ENCODE data around the gene AP1G1.

AP1G1 gene

GRCh38 chr16:71754652-71755051 is 54.0 kb downstream of the AP1G1 start:
- no peak for DNase-seq (ENCODE audit: low read depth in 2 of 2)

DNA sequence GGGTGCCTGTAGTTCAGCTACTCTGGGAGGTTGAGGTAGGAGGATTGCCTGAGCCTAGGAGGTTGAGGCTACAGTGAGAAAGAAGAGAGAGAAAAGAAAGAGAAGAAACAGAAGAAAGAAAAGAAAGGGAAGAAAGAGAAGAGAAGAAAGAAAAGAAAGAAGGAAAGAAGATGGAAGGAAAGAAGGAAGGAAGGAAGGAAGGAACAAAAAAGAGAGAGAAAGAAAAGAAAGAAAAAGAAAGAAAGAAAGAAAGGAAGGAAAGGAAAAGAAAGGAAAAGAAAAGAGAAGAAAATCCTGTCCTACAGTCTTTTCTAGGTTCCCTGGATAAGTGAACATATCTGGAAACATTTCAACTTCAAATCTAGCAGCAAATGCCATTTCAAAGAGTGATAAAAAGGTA is 54.5 kb downstream of the AP1G1 start:
- no peak for DNase-seq (ENCODE audit: low read depth in 2 of 2)

- DNase-seq (ENCODE audit: low read depth in 2 of 2) = no peak
These were observed 60.4 kb downstream of the AP1G1 start for GRCh38 chr16:71748226-71748625.

DNA sequence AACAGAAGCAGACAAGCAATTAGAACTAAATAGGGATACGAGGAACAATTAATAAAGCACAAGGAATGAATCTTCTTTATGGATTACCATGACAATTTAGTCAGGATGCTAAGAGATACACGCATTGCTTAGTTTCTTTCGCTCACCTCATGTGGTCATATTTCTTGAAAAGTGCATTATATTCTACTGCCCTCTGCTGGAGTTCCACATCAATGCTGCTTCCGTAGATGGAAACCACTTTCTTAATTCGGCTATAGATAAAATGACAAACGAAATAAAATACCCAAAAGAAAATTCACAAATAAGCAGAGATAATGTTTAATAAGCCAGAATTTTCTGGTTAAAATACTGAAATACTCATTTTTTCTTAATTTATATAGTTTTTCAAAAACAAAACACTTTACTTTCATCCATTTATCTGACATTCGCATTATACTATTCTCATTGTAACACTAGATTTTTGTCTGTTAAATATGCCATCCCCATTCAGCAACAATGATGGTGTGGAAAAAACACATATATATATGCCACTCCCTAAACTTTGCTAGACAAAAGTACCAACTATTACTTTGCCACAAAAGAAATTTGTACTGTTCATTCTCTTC is 62.1 kb downstream of the AP1G1 start:
- DNase-seq (ENCODE audit: low read depth in 2 of 2) = no peak

GRCh38 chr16:71738855-71739254 is 69.8 kb downstream of the AP1G1 start:
- DNase-seq (ENCODE audit: low read depth in 2 of 2) = no peak

- no peak for DNase-seq (ENCODE audit: low read depth in 2 of 2)
These were observed 71.1 kb downstream of the AP1G1 start for GRCh38 chr16:71737501-71737900.

DNA sequence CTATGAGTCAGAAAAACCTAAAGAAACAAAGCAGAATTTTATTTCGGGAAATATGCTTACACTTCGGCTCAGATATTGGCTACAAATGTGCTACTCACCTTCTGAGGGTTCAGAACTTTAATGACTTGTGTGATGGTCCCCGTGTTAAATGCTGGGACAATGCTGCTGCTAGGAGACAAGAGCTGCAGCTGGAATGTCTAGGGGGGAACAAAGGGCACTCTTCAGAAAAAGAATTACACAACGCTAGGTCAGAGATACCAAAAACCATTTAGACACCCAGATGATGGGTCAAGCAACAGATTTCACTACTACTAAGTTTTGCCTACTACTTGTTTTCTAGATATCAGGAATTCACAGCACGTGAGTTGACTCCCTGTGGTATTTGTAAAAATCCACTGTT is 74.1 kb downstream of the AP1G1 start:
- DNase-seq (ENCODE audit: low read depth in 2 of 2) = no peak

- no peak for DNase-seq (ENCODE audit: low read depth in 2 of 2)
These were observed 76.0 kb downstream of the AP1G1 start for GRCh38 chr16:71732587-71732986.

DNA sequence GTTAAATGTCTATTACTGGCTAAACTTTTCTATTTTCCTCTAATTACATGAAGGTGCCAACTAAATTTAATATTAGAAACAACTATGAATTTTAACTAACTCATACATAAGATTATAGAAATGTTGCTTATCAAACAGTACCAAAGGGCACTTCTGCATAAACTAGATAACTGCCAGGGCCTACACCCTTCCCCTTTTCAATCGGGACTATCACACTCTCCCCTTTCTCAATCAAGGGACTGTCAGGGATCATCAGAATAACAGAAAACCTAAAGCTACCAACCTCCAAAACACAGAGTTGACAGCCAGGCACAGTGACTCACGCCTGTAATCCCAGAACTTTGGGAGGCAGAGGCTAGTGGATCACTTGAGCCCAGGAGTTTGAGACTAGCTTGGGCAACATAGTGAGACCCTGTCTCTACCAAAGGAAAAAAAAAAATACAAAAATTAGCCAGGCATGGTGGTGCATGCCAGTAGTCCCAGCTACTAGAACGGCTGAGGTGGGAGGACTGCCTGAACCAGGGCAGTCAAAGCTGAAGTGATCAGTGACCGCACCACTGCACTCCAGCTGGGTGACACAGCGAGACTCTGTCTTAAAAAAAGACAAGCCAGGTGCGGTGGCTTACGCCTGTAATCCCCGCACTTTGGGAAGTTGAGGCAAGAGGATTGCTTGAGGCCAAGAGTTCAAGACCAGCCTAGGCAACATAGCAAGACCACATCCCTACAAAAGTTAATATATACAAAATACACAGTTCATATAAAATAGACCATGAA is 80.9 kb downstream of the AP1G1 start:
- DNase-seq (ENCODE audit: low read depth in 2 of 2) = no peak

GRCh38 chr16:71726476-71727315 is 81.9 kb downstream of the AP1G1 start:
- DNase-seq (ENCODE audit: low read depth in 2 of 2) = no peak

GRCh38 chr16:71724320-71724751 is 84.3 kb downstream of the AP1G1 start, which contains the start of gene PHLPP2:
Gene PHLPP2 (minus strand): TSS chr16:71724701. CDS start chr16:71714795, 9,906 bp downstream.
- DNase-seq (ENCODE audit: low read depth in 2 of 2) = no peak

- DNase-seq (ENCODE audit: low read depth in 2 of 2) = peak; percentile 40 to 64
These were observed 84.9 kb downstream of the AP1G1 start for GRCh38 chr16:71723537-71724319.

DNA sequence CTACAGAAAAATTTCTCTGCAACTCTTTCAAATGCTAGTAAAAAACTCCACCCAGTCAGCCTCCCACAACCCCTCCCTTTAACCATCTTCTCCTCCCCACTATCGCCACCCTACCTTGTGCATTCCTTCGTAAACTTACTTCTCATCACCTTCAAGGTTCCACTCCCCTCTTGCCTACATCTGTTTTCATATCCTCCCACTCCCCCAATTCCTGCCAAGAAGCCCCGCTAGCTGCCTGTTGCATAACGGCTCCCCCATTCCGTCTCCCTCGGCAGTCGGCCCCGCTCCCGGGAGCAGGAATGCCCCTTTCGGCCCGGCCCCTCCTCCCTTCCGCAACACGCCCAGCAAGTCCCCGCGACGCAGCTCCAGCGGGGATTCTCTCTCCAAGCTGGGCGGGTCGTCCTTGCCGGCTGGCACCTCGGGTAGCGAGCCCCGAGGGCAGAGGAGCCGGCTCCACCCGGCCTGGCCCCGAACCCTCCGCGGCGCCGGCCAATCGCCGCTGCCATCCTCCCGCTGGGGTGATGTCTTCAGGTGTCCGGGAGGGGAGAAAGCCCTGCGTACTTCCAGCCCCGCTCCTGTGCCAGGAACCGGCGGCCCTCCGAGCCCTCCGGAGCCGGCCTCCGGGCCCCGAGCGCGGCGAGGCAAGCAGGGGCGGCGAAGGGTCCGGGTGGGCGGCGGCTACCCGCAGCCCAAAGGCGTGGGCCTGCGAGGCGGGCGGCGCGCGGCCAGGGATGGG is 85.7 kb downstream of the AP1G1 start:
- peak; percentile 23 to 44 for DNase-seq (ENCODE audit: low read depth in 2 of 2)

DNA sequence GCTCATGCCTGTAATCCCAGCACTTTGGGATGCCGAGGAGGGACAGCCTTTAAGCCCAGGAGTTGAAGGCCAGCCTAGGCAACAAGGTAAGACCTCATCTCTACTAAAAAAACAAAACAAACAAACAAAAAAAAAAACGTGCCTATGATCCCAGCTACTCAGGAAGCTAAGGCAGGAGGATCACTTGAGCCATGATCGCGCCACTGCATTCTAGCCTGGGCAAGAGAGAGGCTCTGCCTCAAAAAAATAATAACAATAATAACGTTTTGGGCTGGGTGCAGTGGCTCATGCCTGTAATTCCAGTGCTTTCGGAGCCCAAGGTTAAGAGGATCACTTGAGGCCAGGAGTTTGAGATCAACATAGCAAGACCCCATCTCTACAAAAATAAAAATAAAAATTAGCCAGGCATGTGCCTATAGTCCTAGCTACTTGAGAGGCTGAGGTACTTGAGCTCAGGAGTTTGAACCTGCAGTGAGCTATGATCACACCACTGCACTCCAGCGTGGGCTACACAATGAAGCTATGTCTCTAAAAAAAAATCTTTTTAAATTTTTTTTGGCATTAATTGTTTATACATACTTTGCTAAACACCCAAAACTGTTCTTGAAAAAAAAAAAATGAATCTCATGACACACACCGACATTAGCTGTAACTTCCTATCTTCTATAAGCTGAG is 87.4 kb downstream of the AP1G1 start:
- no peak for DNase-seq (ENCODE audit: low read depth in 2 of 2)

DNA sequence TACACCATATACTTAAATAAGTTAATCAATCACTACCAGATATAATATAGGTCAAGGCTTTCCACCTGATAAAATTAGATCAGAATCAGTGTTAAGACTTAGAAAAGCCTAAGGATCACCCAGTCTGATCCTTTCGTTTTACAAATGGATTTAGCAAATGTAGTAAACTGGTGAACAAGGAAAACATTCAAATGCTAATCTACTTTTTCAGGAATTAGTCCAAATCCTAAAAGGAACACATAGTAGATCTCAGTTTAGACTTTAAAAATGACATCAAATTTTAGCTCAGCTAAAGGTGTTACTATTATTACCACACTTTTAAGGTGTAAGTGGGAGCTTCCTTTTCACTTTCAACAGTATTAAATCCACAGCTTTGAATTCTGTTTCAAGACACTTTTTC is 96.1 kb downstream of the AP1G1 start:
- DNase-seq (ENCODE audit: low read depth in 2 of 2) = no peak

DNA sequence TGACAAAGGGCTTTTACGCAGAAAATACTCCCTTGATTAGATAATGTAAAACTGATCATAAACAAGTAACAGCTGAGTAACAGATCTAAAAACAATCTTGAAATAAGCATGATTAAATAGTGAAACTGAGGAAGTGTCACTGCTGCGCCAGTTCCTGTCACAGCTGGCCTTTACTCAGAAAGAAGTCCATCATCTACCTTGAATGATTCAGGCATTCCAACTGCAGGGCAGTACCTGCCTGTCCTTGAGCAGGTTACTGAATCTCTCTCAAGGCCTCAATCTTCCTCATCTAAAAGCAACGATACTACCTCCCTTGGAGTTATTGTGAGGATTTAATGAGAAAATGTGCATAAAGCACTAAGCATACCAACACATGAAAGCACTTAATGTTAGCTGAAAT is 96.8 kb downstream of the AP1G1 start:
- DNase-seq (ENCODE audit: low read depth in 2 of 2) = no peak

DNA sequence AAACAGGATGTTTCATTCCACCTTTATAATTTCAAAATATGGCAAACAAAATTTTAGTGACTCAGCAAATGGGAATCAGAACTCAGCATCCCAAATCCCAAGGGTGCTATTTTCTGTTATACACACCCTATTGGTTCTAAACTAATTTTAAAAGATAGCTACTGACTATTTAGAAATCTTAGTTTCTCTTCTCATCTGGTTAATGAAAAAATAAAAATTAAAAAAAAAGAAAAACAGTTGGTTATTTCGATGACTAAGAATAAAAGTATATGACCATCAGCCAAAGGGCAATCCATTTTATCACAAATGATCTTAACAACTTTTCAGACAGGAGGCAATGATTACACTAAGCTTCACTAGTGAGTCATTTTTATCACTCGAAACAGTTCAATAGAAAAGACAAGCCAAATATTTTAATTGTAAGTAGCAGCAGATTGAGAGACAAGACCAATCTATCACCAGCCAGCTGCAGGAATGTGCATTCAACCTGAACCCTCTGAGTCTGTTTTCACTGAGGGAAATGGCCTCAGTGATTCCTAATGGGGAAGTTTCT is 99.3 kb downstream of the AP1G1 start:
- DNase-seq (ENCODE audit: low read depth in 2 of 2) = no peak

- DNase-seq (ENCODE audit: low read depth in 2 of 2) = no peak
These were observed 99.9 kb downstream of the AP1G1 start for GRCh38 chr16:71708696-71709095.

GRCh38 chr16:71707199-71707598 is 101.4 kb downstream of the AP1G1 start:
- no peak for DNase-seq (ENCODE audit: low read depth in 2 of 2)

GRCh38 chr16:71706046-71706445 is 102.6 kb downstream of the AP1G1 start:
- no peak for DNase-seq (ENCODE audit: low read depth in 2 of 2)

Data from stimulated activated CD4-positive, alpha-beta T cell treated with anti-CD3 and anti-CD28 coated beads, Interleukin-15, amount 100 ng/mL, for 48 hours (primary cell).